B cell (primary cell): ENCODE data around the gene RETN. TPM values are rescaled to one million over a fixed set of nuclear protein-coding genes. Genes with fewer than 3 reads are reported as not detected.
"Not testable (repeated sequence)": the region's sequence is repeated elsewhere in the genome, so short reads cannot be mapped to it uniquely, and the experiment has no call there.

ENCODE experiments used
- ATAC-seq: fragments of 200-7000 bp; cut with Tn5 transposase; one replicate; pipeline ENCODE4 v1.10.0; 2021; ENCODE audit warnings: low read depth, mild to moderate bottlenecking, moderate number of reproducible peaks, moderate library complexity
- CTCF ChIA-PET: fragments of 350-600 bp; sonication (Branson Sonifier 250); formaldehyde crosslinking; loops from one replicate; lab custom pipeline; 2021; ENCODE audit warnings: antibody characterized with exemption, inconsistent platforms; lab: Charles Lee
- POLR2A ChIA-PET: fragments of 350-600 bp; sonication (Branson Sonifier 250); formaldehyde crosslinking; loops from one replicate; lab custom pipeline; 2021; ENCODE audit warnings: antibody characterized with exemption; lab: Charles Lee
- DNase-seq: peaks from one replicate; pipeline ENCODE4 v3.0.0; 2013
- H2AFZ ChIP-seq: 2 replicates; pipeline ENCODE4 v1.6.1; 2012; ENCODE audit warnings: mild to moderate bottlenecking, low read depth, low read length; ENCODE audit not compliant: insufficient read depth, poor library complexity, severe bottlenecking
- H3K27ac ChIP-seq, 2 donors: 1 replicate in 1 of 2; 2 replicates in 1 of 2; pipeline ENCODE4 v1.5.1; 2012 to 2013; ENCODE audit warnings: low read length in 2 of 2, mild to moderate bottlenecking in 2 of 2, moderate library complexity in 1 of 2
- H3K27me3 ChIP-seq, 4 experiments: fragments of 200-600 bp in 1 of 4; sonication (generic) in 1 of 4; replicated peaks in 1 of 4; 1 replicate in 2 of 4; 2 replicates in 2 of 4; pipeline versions ENCODE4 v1.6.1 to v1.7.0; 2013 to 2016; ENCODE audit warnings: low read length in 3 of 4, mild to moderate bottlenecking in 2 of 4, mixed read lengths in 1 of 4, moderate library complexity in 1 of 4; ENCODE audit not compliant: insufficient read depth in 4 of 4, control insufficient read depth in 3 of 4; ENCODE audit errors: control extremely low read depth in 1 of 4
- H3K36me3 ChIP-seq, 2 experiments: replicated peaks in 1 of 2; 1 replicate in 1 of 2; 2 replicates in 1 of 2; pipeline versions ENCODE4 v1.6.1 to v1.7.1; 2013; ENCODE audit warnings: low read length in 1 of 2; ENCODE audit not compliant: insufficient read depth in 2 of 2, control insufficient read depth in 1 of 2; ENCODE audit errors: control extremely low read depth in 1 of 2, extremely low read depth in 1 of 2
- H3K4me1 ChIP-seq, 2 donors: fragments of 200-600 bp in 1 of 2; sonication (generic) in 1 of 2; 1 replicate in 1 of 2; 2 replicates in 1 of 2; pipeline versions ENCODE4 v1.5.1 to v1.6.1; 2013 to 2017; ENCODE audit warnings: low read length in 2 of 2; ENCODE audit not compliant: control insufficient read depth in 2 of 2, insufficient read depth in 2 of 2
- H3K4me2 ChIP-seq: replicated peaks from 2 replicates; pipeline ENCODE3; 2012; ENCODE audit warnings: mild to moderate bottlenecking, low read depth, low read length; ENCODE audit not compliant: poor library complexity, severe bottlenecking
- H3K4me3 ChIP-seq, 5 experiments: fragments of 200-600 bp in 1 of 5; sonication (generic) in 1 of 5; 1 replicate in 3 of 5; 2 replicates in 2 of 5; pipeline versions ENCODE4 v1.5.1 to v1.7.0; 2011 to 2016; ENCODE audit warnings: low read length in 4 of 5, mild to moderate bottlenecking in 4 of 5, low read depth in 2 of 5, control low read depth in 1 of 5, moderate library complexity in 1 of 5; ENCODE audit not compliant: insufficient read depth in 1 of 5; ENCODE audit errors: control extremely low read depth in 1 of 5, extremely low read depth in 1 of 5
- H3K79me2 ChIP-seq: fragments of 200-600 bp; sonication (generic); one replicate; pipeline ENCODE4 v1.6.0; 2016; ENCODE audit warnings: low read length; ENCODE audit not compliant: control insufficient read depth, insufficient read depth
- H3K9ac ChIP-seq: fragments of 200-600 bp; sonication (generic); 2 replicates; pipeline ENCODE4 v1.6.1; 2017; ENCODE audit warnings: mild to moderate bottlenecking, low read length, moderate library complexity
- H3K9me3 ChIP-seq, 3 donors: one replicate each; pipeline versions ENCODE4 v1.6.1 to v1.7.1; 2013; ENCODE audit warnings: low read length in 2 of 3; ENCODE audit not compliant: control insufficient read depth in 2 of 3, insufficient read depth in 1 of 3; ENCODE audit errors: control extremely low read depth in 1 of 3
- H4K20me1 ChIP-seq: 2 replicates; pipeline ENCODE4 v1.6.0; 2012; ENCODE audit warnings: mild to moderate bottlenecking, low read length; ENCODE audit not compliant: insufficient read depth, control insufficient read depth, poor library complexity, severe bottlenecking
- H3K27ac Mint-ChIP-seq: one replicate; pipeline ENCODE4 v1.8.0; 2021; ENCODE audit warnings: mixed read lengths
- H3K27me3 Mint-ChIP-seq: one replicate; pipeline ENCODE4 v1.8.0; 2021; ENCODE audit warnings: mixed read lengths
- H3K4me1 Mint-ChIP-seq: one replicate; pipeline ENCODE4 v1.8.0; 2021; ENCODE audit warnings: mixed read lengths
- H3K4me3 Mint-ChIP-seq: one replicate; pipeline ENCODE4 v1.8.0; 2021; ENCODE audit warnings: mixed read lengths
- H3K9me3 Mint-ChIP-seq: one replicate; pipeline ENCODE4 v1.8.0; 2022; ENCODE audit warnings: mixed read lengths; ENCODE audit not compliant: insufficient read depth
- EZH2 ChIP-seq: IDR thresholded peaks from 2 replicates; pipeline ENCODE4 v1.6.1; 2012; ENCODE audit warnings: borderline replicate concordance, low read depth, mild to moderate bottlenecking, moderate library complexity, low read length; ENCODE audit not compliant: insufficient read depth, poor library complexity, severe bottlenecking
- WGBS: methylation state at CpG from one replicate; pipeline ENCODE4 v1.1.5; 2013; ENCODE audit warnings: missing lambda C conversion rate; ENCODE audit not compliant: insufficient coverage; 5-methylcytosine and 5-hydroxymethylcytosine counted together
- intact Hi-C: fragments of 100-400 bp; cut with micrococcal nuclease; formaldehyde crosslinking; loops from one replicate; pipeline ENCODE4 v1.10.0; 2022
- polyA plus RNA-seq: library from polyadenylated mRNA; depleted of rRNA; stranded (reverse); fragments of >200 nt; gene quantifications from 2 replicates; pipeline ENCODE4 v1.2.3, GENCODE V29; 2012
- total RNA-seq, 2 donors: library from RNA; stranded (reverse); fragments of 120-200 nt in 1 of 2; gene quantifications; 1 replicate in 1 of 2; 2 replicates in 1 of 2; pipeline versions ENCODE4 v1.2.3 to v1.2.4, GENCODE V29; 2013 to 2022
- TF ChIP-seq, protein P1 (sequence below): fragments of 200-600 bp; IDR thresholded peaks from one replicate; pipeline ENCODE4 v1.8.0; 2022; ENCODE audit warnings: antibody characterized with exemption, mild to moderate bottlenecking

RETN gene
- total and polyA plus RNA-seq, 2 donors (not counting 1 experiment from before 2014, with no cell fraction given) = not detected

DNA sequence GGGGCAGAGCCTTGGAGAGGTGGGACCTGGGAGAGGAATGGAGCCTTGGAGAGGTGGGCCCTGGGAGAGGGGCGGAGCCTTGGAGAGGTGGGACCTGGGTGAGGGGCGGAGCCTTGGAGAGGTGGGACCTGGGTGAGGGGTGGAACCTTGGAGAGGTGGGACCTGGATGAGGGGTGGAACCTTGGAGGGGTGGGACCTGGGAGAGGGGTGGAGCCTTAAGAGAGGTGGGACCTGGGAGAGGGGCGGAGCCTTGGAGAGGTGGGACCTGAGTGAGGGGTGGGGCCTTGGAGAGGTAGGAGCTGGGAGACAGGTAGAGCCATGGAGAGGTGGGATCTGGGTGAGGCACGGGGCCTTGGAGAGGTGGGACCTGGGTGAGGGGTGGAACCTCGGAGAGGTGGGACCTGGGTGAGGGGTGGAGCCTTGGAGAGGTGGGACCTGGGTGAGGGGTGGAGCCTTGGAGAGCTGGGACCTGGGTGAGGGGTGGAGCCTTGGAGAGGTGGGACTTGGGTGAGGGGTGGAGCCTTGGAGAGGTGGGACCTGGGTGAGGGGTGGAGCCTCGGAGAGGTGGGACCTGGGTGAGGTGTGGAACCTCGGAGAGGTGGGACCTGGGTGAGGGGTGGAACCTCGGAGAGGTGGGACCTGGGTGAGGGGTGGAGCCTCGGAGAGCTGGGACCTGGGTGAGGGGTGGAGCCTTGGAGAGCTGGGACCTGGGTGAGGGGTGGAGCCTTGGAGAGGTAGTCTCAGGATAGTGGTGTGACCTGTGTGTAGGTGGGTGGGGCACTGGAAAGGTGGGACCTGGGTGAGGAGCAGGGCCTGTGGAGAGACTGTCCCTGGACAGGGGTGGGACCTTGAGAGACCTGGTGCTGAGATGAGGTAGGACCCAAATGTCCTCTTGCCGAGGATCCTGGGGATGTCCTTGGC lies 25.0 kb upstream of the RETN start:
- CTCF ChIA-PET, H3K9ac ChIP-seq: not testable (repeated sequence)

DNA sequence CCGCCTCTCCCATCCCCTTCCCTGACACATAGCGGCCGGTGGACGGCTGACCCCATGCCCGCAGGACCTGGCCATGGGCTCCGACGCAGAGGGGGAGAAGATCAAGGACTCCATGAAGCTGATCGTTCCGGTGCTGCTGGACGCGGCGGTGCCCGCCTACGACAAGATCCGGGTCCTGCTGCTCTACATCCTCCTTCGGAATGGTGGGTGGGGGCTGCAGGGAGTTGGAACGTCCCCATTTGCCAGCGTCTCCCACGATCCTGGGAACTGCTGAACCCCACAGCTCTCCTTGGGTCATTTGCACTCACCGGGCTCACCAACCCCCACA lies 24.3 kb upstream of the RETN start:
- no peaks in the 10 kb centered on the region for H3K27me3 ChIP-seq
- H3K9me3 Mint-ChIP-seq = no peaks in the 10 kb centered on the region
- ChIA-PET POLR2A (no interaction called here), CTCF (no interaction called here)
- WGBS = 99% methylated on average over 20 of the region's 20 CpGs
- peaks cover 9% of the 10 kb centered on the region for H3K79me2 ChIP-seq
- H3K27ac ChIP-seq = no peak overlapping the region
- no peak for TF ChIP-seq EZH2
- TF ChIP-seq, protein P1, sequence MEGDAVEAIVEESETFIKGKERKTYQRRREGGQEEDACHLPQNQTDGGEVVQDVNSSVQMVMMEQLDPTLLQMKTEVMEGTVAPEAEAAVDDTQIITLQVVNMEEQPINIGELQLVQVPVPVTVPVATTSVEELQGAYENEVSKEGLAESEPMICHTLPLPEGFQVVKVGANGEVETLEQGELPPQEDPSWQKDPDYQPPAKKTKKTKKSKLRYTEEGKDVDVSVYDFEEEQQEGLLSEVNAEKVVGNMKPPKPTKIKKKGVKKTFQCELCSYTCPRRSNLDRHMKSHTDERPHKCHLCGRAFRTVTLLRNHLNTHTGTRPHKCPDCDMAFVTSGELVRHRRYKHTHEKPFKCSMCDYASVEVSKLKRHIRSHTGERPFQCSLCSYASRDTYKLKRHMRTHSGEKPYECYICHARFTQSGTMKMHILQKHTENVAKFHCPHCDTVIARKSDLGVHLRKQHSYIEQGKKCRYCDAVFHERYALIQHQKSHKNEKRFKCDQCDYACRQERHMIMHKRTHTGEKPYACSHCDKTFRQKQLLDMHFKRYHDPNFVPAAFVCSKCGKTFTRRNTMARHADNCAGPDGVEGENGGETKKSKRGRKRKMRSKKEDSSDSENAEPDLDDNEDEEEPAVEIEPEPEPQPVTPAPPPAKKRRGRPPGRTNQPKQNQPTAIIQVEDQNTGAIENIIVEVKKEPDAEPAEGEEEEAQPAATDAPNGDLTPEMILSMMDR = no peak
- peaks cover 0 to 7% (median 0%) of the 10 kb centered on the region in 3 donors for H3K9me3 ChIP-seq
- no peak overlapping the region for H2AFZ ChIP-seq
- no peak overlapping the region for H3K4me3 Mint-ChIP-seq
- no peak overlapping the region for H3K4me3 ChIP-seq
- peaks cover 8% of the 10 kb centered on the region for H3K4me1 Mint-ChIP-seq
- no peaks in the 10 kb centered on the region for H3K27me3 Mint-ChIP-seq
- DNase-seq (no peak), ATAC-seq (no peak)
- intact Hi-C loops = no loop called here
- peaks cover 40% of the 10 kb centered on the region for H4K20me1 ChIP-seq
- no peaks in the 10 kb centered on the region for H3K4me1 ChIP-seq
- peaks cover 4 to 47% of the 10 kb centered on the region in 2 experiments for H3K36me3 ChIP-seq
- no peak overlapping the region for H3K9ac ChIP-seq
- no peak overlapping the region for H3K4me2 ChIP-seq
- H3K27ac Mint-ChIP-seq = no peak overlapping the region

More for the DNA sequence above, 25.0 kb upstream of the RETN start:
- H3K27ac Mint-ChIP-seq, H3K27me3 ChIP-seq, DNase-seq, H3K27ac ChIP-seq, H3K9me3 ChIP-seq, ATAC-seq, H3K4me3 ChIP-seq, H3K27me3 Mint-ChIP-seq, H3K4me1 ChIP-seq, intact Hi-C loops, H2AFZ ChIP-seq, H3K79me2 ChIP-seq, H3K4me3 Mint-ChIP-seq, H3K9me3 Mint-ChIP-seq, H3K4me2 ChIP-seq: not testable (repeated sequence)
- POLR2A ChIA-PET = interaction anchor here (0.6 kb wide), 1 partner anchor 253 kb away, joined by 3 read pairs; no protein-coding TSS in a partner anchor
- H3K4me1 Mint-ChIP-seq = peaks cover 11% of the 10 kb centered on the region
- Histone ChIP-seq H3K36me3 (peaks cover 4 to 51% of the 10 kb centered on the region in 2 experiments), H4K20me1 (peaks cover 40% of the 10 kb centered on the region)
- WGBS = 81% methylated on average over 9 of the region's 10 CpGs
